Parathyroid adenoma (tissue), 2 donors: ENCODE results near the gene CCDC192.

ENCODE experiments used
- H2AFZ ChIP-seq: fragments of 300-600 bp; sonication (generic); one replicate; pipeline ENCODE4 v1.7.0; 2017; ENCODE audit warnings: antibody characterized with exemption, mild to moderate bottlenecking
- H3K27ac ChIP-seq: fragments of 300-600 bp; sonication (generic); one replicate; pipeline ENCODE4 v1.7.0; 2017
- H3K27me3 ChIP-seq: fragments of 300-600 bp; sonication (generic); one replicate; pipeline ENCODE4 v1.7.0; 2017; ENCODE audit warnings: low read length; ENCODE audit not compliant: control insufficient read depth, insufficient read depth
- H3K36me3 ChIP-seq: fragments of 300-600 bp; sonication (generic); one replicate; pipeline ENCODE4 v1.7.0; 2017; ENCODE audit warnings: low read length; ENCODE audit not compliant: control insufficient read depth, insufficient read depth
- H3K4me1 ChIP-seq: fragments of 300-600 bp; sonication (generic); one replicate; pipeline ENCODE4 v1.7.0; 2017; ENCODE audit warnings: control low read depth
- H3K4me2 ChIP-seq: fragments of 300-600 bp; sonication (generic); one replicate; pipeline ENCODE4 v1.7.0; 2017; ENCODE audit warnings: low read length
- H3K4me3 ChIP-seq: fragments of 300-600 bp; sonication (generic); one replicate; pipeline ENCODE4 v1.7.0; 2017; ENCODE audit warnings: low read depth, low read length
- H3K79me2 ChIP-seq: fragments of 300-600 bp; sonication (generic); one replicate; pipeline ENCODE4 v1.7.0; 2017; ENCODE audit warnings: control low read depth
- H3K9ac ChIP-seq: fragments of 300-600 bp; sonication (generic); one replicate; pipeline ENCODE4 v1.7.0; 2017; ENCODE audit warnings: mild to moderate bottlenecking
- H3K9me3 ChIP-seq: fragments of 300-600 bp; sonication (generic); one replicate; pipeline ENCODE4 v1.7.0; 2017; ENCODE audit warnings: low read length; ENCODE audit not compliant: control insufficient read depth
- CTCF ChIP-seq: fragments of 300-600 bp; sonication (generic); IDR thresholded peaks from one replicate; pipeline ENCODE4 v1.7.0; 2017; ENCODE audit warnings: antibody characterized with exemption, mild to moderate bottlenecking
- donor health status: primary hyperparathyroidism.

CCDC192 gene

GRCh38 chr5:127967983-127968592, 264.9 kb downstream of the CCDC192 start:
- Histone ChIP-seq H2AFZ (no peak overlapping the region), H3K79me2 (no peaks in the 10 kb centered on the region), H3K9ac (no peak overlapping the region), H3K27ac (no peak overlapping the region), H3K4me1 (no peaks in the 10 kb centered on the region), H3K36me3 (no peaks in the 10 kb centered on the region), H3K27me3 (no peaks in the 10 kb centered on the region), H3K4me3 (no peak overlapping the region), H3K4me2 (no peak overlapping the region), H3K9me3 (no peaks in the 10 kb centered on the region)
- TF ChIP-seq CTCF, result no peak

GRCh38 chr5:127969002-127969401, 265.8 kb downstream of the CCDC192 start:
- Histone ChIP-seq H3K9me3 (no peaks in the 10 kb centered on the region), H3K79me2 (no peaks in the 10 kb centered on the region), H2AFZ (no peak overlapping the region), H3K4me2 (no peak overlapping the region), H3K4me3 (no peak overlapping the region), H3K4me1 (no peaks in the 10 kb centered on the region), H3K27me3 (no peaks in the 10 kb centered on the region), H3K27ac (no peak overlapping the region), H3K9ac (no peak overlapping the region), H3K36me3 (no peaks in the 10 kb centered on the region)
- no peak for TF ChIP-seq CTCF

GRCh38 chr5:127969651-127970050, 266.5 kb downstream of the CCDC192 start:
- Histone ChIP-seq H3K9ac (no peak overlapping the region), H3K4me1 (no peaks in the 10 kb centered on the region), H3K36me3 (no peaks in the 10 kb centered on the region), H3K27me3 (no peaks in the 10 kb centered on the region), H3K4me3 (no peak overlapping the region), H3K27ac (no peak overlapping the region), H3K4me2 (no peak overlapping the region), H2AFZ (no peak overlapping the region), H3K79me2 (no peaks in the 10 kb centered on the region), H3K9me3 (no peaks in the 10 kb centered on the region)
- TF ChIP-seq CTCF, result no peak

- Histone ChIP-seq H3K9me3 (no peaks in the 10 kb centered on the region), H3K36me3 (no peaks in the 10 kb centered on the region), H3K4me3 (no peak overlapping the region), H3K27me3 (no peaks in the 10 kb centered on the region), H3K27ac (no peak overlapping the region), H2AFZ (no peak overlapping the region), H3K4me1 (no peaks in the 10 kb centered on the region), H3K4me2 (no peak overlapping the region), H3K79me2 (no peaks in the 10 kb centered on the region), H3K9ac (no peak overlapping the region)
- no peak for TF ChIP-seq CTCF
Measured at GRCh38 chr5:127970081-127970480, 266.9 kb downstream of the CCDC192 start.

- H3K36me3 ChIP-seq, result no peaks in the 10 kb centered on the region
- no peaks in the 10 kb centered on the region for H3K9me3 ChIP-seq
- no peak overlapping the region for H3K9ac ChIP-seq
- H3K4me3 ChIP-seq, result no peak overlapping the region
- H2AFZ ChIP-seq, result no peak overlapping the region
- TF ChIP-seq CTCF, result no peak
- H3K79me2 ChIP-seq, result no peaks in the 10 kb centered on the region
- no peaks in the 10 kb centered on the region for H3K4me1 ChIP-seq
- no peak overlapping the region for H3K4me2 ChIP-seq
- H3K27me3 ChIP-seq, result no peaks in the 10 kb centered on the region
- no peak overlapping the region for H3K27ac ChIP-seq
Measured at GRCh38 chr5:127970854-127971425, 267.7 kb downstream of the CCDC192 start.
